Measurements from ENCODE around the gene CBFB. TPM values are rescaled to one million over a fixed set of nuclear protein-coding genes. Genes with fewer than 3 reads are reported as not detected.

CBFB gene
- total and polyA plus RNA-seq, 2 of the 13 experiments (the other 11 are each of a cell fraction or from before 2014, with no cell fraction given), result 22.1 to 70.8 TPM

GRCh38 chr16:67029254-67030096 is 526 bp downstream of the CBFB start (continued):
- peak; percentile 48; the same call in 1 of the 2 replicates for TF ChIP-seq ETV5 (CRISPR knock-in tag; IDR thresholded peaks at IDR 0.05; ENCODE audit: borderline replicate concordance)
- no peak for TF ChIP-seq PCBP2 (optimal IDR thresholded peaks at IDR 0.05; ENCODE audit: low read depth, low read length, poor library complexity, severe bottlenecking)
- peak; percentile 16; the same call in 1 of the 2 replicates for TF ChIP-seq FOXP4 (CRISPR knock-in tag; IDR thresholded peaks at IDR 0.05)
- TF ChIP-seq ZNF790 (CRISPR knock-in tag; IDR thresholded peaks at IDR 0.05; ENCODE audit: borderline replicate concordance), result peak; percentile 61; the same call in 1 of the 2 replicates
- no peak for TF ChIP-seq SRSF4 (IDR thresholded peaks at IDR 0.05; ENCODE audit: low read depth, low read length, poor library complexity, severe bottlenecking)
- TF ChIP-seq MNT (IDR thresholded peaks at IDR 0.05), result no peak
- peak; percentile 79 for TF ChIP-seq ZFX (CRISPR knock-in tag; IDR thresholded peaks at IDR 0.05; ENCODE audit: low read depth)
- TF ChIP-seq YEATS2 (CRISPR knock-in tag; IDR thresholded peaks at IDR 0.05; ENCODE audit: borderline replicate concordance), result no peak
- peak; percentile 80 for TF ChIP-seq ZFY (CRISPR knock-in tag; IDR thresholded peaks at IDR 0.05)
- peak; percentile 80; the same call in 1 of the 2 replicates for TF ChIP-seq ZSCAN12 (CRISPR knock-in tag; IDR thresholded peaks at IDR 0.05)
- TF ChIP-seq MYPOP (CRISPR knock-in tag; IDR thresholded peaks at IDR 0.05), result peak; percentile 79
- TF ChIP-seq E2F2 (CRISPR knock-in tag; IDR thresholded peaks at IDR 0.05; ENCODE audit: borderline replicate concordance), result no peak
- peak; percentile 36; the same call in 1 of the 2 replicates for TF ChIP-seq ZBTB25 (CRISPR knock-in tag; IDR thresholded peaks at IDR 0.05)
- TF ChIP-seq ZNF879 (CRISPR knock-in tag; IDR thresholded peaks at IDR 0.05), result 0 out of 2 replicates have a peak, but pooled peaks have one; percentile 18
- TF ChIP-seq ZBTB39 (CRISPR knock-in tag; IDR thresholded peaks at IDR 0.05), result peak; percentile 72; the same call in 1 of the 2 replicates
